ENCODE results near the gene CD38. TPM values are rescaled to one million over a fixed set of nuclear protein-coding genes. Genes with fewer than 3 reads are reported as not detected.

Gene CD38
- total RNA-seq, 1 experiment from 2014 or later: not detected

DNA sequence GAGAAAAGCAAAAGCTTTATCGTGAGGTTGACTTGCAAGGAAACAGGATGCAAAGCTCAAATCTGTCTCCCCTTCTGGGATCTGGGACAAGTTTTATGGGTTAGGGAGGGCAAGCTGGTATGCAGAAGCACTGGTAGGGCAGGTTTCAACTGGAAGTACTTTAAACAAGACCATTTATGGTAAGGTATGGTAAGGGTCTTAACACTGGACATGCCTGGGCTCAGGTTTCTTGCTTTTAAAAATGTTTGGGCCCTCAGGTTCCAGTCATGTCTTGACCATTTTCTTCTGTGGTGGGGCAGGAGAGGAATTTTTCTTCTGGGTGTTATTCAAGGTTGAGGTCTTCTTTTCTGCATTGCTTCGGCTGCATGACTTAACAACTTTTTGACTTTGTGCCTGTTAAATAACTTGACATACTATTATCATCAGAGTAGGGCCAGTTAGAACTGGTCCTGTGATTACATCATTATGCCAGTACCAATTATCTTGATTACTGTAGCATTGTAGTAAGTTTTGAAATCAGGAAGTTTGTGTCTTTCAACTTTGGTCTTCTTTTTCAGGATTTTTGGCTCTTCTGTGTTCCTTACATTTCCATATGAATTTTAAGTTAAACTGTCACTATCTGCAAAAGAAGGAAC lies 33.7 kb downstream of the CD38 start:
- H3K36me3 ChIP-seq (ENCODE audit: insufficient read depth, low read length, poor library complexity, severe bottlenecking): no peaks in the 10 kb centered on the region
- POLR2A ChIA-PET (ENCODE audit: low non-redundant PET): interaction anchor here (0.6 kb wide), 1 partner anchor 76 kb away, joined by 3 read pairs; no protein-coding TSS in a partner anchor
- CTCF ChIA-PET: no interaction called here
- H3K9me3 ChIP-seq (ENCODE audit: low read depth, low read length, poor library complexity, severe bottlenecking): no peaks in the 10 kb centered on the region
- BruUV-seq (replicated peaks): no TSS peak
- no peaks in the 10 kb centered on the region for H3K27me3 ChIP-seq (replicated peaks; ENCODE audit: insufficient read depth, low read depth, low read length, poor library complexity)
- intact Hi-C loops (cut with micrococcal nuclease; ENCODE audit: unreplicated experiment): no loop called here
- peak; percentile 25 for DNase-seq (ENCODE audit: low spot score)
- H3K4me3 ChIP-seq (ENCODE audit: low read depth, low read length, poor library complexity, severe bottlenecking): no peak overlapping the region
- H3K4me1 ChIP-seq (ENCODE audit: insufficient read depth, low read length, poor library complexity, severe bottlenecking): peaks cover 12% of the 10 kb centered on the region
- H3K27ac ChIP-seq (ENCODE audit: low read depth, low read length, poor library complexity, severe bottlenecking): no peak overlapping the region
- TF ChIP-seq EZH2 (IDR thresholded peaks at IDR 0.05; ENCODE audit: borderline replicate concordance, low read depth, low read length, poor library complexity, severe bottlenecking): no peak
- TF ChIP-seq, protein P1, sequence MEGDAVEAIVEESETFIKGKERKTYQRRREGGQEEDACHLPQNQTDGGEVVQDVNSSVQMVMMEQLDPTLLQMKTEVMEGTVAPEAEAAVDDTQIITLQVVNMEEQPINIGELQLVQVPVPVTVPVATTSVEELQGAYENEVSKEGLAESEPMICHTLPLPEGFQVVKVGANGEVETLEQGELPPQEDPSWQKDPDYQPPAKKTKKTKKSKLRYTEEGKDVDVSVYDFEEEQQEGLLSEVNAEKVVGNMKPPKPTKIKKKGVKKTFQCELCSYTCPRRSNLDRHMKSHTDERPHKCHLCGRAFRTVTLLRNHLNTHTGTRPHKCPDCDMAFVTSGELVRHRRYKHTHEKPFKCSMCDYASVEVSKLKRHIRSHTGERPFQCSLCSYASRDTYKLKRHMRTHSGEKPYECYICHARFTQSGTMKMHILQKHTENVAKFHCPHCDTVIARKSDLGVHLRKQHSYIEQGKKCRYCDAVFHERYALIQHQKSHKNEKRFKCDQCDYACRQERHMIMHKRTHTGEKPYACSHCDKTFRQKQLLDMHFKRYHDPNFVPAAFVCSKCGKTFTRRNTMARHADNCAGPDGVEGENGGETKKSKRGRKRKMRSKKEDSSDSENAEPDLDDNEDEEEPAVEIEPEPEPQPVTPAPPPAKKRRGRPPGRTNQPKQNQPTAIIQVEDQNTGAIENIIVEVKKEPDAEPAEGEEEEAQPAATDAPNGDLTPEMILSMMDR (conservative IDR thresholded peaks at IDR 0.05; ENCODE audit: low read depth, low read length): no peak

DNA sequence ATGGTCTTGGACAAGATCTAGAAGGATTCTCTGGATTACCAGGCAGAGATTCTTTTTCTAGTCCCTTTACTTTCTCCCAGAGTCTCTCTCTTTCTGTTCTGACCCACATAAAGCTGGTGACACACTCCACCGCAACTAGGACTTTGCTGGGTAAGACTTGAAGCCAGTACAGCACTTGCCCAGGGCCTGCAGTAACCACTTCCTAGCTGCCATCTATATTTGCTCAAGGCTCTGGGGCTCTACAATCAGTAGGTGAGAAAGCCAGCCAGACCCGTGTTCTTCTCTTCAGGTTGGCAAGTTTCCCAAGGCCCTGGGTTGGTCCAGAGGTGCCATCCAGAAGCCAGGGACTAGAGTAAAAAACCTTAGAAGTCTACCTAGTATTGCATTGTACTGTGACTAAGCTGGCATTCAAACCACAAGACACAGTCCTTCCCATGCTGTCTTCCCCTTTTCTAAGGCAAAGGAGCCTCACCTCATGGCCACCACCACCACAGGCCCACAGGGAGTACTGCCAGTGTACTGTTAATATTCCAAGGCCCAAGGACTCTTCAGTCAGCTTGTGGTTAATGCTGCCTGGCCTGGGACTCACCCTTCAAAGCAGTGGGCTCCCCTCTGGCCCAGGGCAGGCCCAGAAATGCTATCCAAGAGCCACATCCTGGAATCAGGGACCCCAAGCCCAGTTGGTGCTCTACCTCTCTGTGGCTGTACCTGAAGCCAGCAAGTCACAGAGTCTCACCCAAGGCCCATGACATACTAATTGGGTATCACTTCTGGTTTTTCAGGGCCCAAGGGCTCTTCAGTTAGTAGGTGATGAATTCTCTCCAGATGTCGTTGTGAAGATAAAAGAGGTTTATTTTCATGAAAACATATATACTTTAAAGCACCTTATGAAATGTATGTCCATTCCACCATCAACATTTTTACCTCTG lies 54.7 kb downstream of the CD38 start:
- intact Hi-C loops (cut with micrococcal nuclease; ENCODE audit: unreplicated experiment): no loop called here

DNA sequence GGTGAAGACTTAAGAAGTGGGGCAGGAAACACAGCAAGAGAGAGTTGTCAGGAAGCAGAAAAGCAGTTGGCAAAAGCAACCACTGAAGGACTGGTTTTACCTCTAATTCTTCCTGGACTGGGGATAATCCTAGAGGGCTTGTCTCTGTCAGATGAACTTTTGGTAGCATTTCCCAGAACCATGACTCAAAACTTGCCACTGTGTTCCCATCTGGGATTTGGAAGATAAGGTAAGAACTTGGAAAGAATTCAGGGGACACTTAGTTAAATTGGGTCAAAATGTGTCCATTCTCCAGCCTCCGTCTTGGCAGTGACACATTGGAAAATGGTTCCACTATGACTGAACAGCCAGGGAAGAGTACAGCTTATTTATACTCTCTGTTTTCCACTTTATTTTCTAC lies 55.7 kb downstream of the CD38 start:
- ChIA-PET CTCF (no interaction called here), POLR2A (ENCODE audit: low non-redundant PET) (no interaction called here)
- no peak for DNase-seq (ENCODE audit: low spot score)
- Histone ChIP-seq H3K4me3 (ENCODE audit: low read depth, low read length, poor library complexity, severe bottlenecking) (no peak overlapping the region), H3K9me3 (ENCODE audit: low read depth, low read length, poor library complexity, severe bottlenecking) (no peaks in the 10 kb centered on the region), H3K4me1 (ENCODE audit: insufficient read depth, low read length, poor library complexity, severe bottlenecking) (no peaks in the 10 kb centered on the region), H3K27me3 (replicated peaks; ENCODE audit: insufficient read depth, low read depth, low read length, poor library complexity) (no peaks in the 10 kb centered on the region), H3K27ac (ENCODE audit: low read depth, low read length, poor library complexity, severe bottlenecking) (no peak overlapping the region), H3K36me3 (ENCODE audit: insufficient read depth, low read length, poor library complexity, severe bottlenecking) (no peaks in the 10 kb centered on the region)
- TF ChIP-seq, protein P1 (conservative IDR thresholded peaks at IDR 0.05; ENCODE audit: low read depth, low read length): no peak
- no peak for TF ChIP-seq EZH2 (IDR thresholded peaks at IDR 0.05; ENCODE audit: borderline replicate concordance, low read depth, low read length, poor library complexity, severe bottlenecking)
- intact Hi-C loops (cut with micrococcal nuclease; ENCODE audit: unreplicated experiment): no loop called here
- no TSS peak for BruUV-seq (replicated peaks)

More for the DNA sequence above, 54.7 kb downstream of the CD38 start:
- Histone ChIP-seq H3K4me1 (ENCODE audit: insufficient read depth, low read length, poor library complexity, severe bottlenecking) (no peaks in the 10 kb centered on the region), H3K9me3 (ENCODE audit: low read depth, low read length, poor library complexity, severe bottlenecking) (no peaks in the 10 kb centered on the region), H3K27ac (ENCODE audit: low read depth, low read length, poor library complexity, severe bottlenecking) (no peak overlapping the region), H3K27me3 (replicated peaks; ENCODE audit: insufficient read depth, low read depth, low read length, poor library complexity) (no peaks in the 10 kb centered on the region), H3K36me3 (ENCODE audit: insufficient read depth, low read length, poor library complexity, severe bottlenecking) (no peaks in the 10 kb centered on the region), H3K4me3 (ENCODE audit: low read depth, low read length, poor library complexity, severe bottlenecking) (no peak overlapping the region)
- TF ChIP-seq, protein P1 (conservative IDR thresholded peaks at IDR 0.05; ENCODE audit: low read depth, low read length): no peak
- TF ChIP-seq EZH2 (IDR thresholded peaks at IDR 0.05; ENCODE audit: borderline replicate concordance, low read depth, low read length, poor library complexity, severe bottlenecking): no peak
- DNase-seq (ENCODE audit: low spot score): no peak
- ChIA-PET POLR2A (ENCODE audit: low non-redundant PET) (no interaction called here), CTCF (no interaction called here)
- no TSS peak for BruUV-seq (replicated peaks)

All from A673 (cell line).